DLD1 (cell line): ENCODE results near the gene EVA1A.

Source experiments
- in situ Hi-C: cut with HindIII; loops from 2 replicates; pipeline ENCODE4 v1.10.0; 2017; ENCODE audit warnings: low sequenced_read_pairs

The EVA1A gene

DNA sequence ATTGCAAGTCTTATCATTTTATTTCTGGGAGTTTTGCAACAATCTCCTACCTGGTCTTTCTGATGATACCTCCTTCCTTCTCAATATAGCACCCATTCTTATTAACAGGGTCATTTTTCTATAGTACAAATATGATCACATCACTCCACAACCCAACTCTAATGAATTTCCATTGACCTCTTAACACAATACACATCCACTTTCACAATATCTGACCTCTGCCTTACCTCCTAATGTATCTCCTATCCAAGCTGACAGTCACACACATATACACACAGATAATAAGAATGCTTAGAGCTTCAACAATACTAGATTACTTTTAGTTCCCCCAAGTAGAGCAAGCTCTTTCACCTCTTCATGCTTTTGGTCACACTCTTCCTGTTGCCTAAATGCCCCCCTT is 40.9 kb downstream of the EVA1A start:
- in situ Hi-C loops, result no loop called here

DNA sequence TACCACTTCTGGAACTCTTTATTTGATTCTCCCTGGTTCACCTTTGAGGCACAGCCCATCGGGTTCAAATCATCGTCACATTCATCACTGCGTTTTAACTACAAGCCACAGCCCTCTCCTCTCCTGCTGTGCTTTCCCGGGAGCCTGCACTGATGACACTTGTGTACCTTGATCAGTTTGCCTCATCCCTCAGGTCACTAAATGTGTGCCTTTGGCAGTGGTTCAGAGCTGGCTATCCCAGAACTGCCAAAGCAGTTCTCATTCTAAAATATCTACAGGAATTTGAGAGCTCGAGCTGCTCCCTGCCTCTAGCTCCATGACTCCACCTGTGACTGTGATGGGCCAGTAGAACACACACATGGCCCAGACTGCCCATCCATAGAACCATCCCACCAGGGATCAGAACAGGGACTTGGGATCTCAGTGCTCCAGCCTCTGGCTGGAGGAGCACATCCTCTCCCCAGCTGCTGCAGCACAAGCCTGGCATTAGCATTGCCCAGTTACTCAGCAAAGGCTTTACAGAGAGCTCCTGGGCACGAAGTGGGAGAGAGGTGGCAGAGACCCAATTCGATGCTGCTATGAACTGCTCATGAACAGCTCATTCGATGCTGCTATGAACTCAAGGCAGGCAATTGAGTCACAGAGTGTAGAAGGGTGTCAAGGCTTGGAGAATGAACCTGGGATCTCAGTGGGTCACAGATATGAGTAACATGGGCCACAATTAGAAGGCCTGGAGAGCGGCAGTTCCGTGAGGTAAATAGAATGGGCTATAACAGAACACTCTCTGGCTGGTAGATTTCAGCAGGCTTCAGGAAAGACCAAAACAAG is 41.9 kb downstream of the EVA1A start:
- in situ Hi-C loops, result no loop called here

DNA sequence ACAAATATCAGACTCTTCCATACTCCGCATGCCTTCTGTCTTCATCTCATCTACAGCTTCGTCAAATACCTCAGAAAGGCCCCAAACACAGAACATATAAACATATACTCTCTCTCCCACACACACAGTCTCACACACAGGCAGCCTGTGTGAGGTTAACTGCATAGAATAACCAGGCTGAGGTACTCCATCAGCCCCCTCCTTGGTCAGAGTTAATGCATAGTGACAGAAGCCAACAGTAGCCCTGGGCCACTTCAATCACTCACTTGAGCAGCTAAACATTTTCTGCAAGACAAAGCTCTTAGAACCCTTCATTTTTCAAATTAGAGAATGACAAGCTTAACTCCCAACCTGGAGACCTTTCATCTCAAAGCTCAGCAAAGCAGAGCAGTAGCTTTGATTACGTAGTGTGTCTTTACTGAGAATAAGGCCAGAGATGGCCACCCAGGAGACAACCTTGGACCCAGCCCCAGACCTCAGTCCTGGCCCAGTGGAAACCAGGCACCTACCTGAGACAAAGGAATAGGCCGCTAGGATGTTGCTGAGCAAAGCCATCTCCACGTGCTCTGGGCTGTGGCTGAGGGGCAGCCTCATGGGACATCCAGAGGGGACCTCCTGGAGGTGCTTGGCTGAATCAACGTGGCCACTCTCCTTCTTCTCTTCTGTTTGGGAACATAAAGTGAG is 43.0 kb downstream of the EVA1A start:
- in situ Hi-C loops, result no loop called here

DNA sequence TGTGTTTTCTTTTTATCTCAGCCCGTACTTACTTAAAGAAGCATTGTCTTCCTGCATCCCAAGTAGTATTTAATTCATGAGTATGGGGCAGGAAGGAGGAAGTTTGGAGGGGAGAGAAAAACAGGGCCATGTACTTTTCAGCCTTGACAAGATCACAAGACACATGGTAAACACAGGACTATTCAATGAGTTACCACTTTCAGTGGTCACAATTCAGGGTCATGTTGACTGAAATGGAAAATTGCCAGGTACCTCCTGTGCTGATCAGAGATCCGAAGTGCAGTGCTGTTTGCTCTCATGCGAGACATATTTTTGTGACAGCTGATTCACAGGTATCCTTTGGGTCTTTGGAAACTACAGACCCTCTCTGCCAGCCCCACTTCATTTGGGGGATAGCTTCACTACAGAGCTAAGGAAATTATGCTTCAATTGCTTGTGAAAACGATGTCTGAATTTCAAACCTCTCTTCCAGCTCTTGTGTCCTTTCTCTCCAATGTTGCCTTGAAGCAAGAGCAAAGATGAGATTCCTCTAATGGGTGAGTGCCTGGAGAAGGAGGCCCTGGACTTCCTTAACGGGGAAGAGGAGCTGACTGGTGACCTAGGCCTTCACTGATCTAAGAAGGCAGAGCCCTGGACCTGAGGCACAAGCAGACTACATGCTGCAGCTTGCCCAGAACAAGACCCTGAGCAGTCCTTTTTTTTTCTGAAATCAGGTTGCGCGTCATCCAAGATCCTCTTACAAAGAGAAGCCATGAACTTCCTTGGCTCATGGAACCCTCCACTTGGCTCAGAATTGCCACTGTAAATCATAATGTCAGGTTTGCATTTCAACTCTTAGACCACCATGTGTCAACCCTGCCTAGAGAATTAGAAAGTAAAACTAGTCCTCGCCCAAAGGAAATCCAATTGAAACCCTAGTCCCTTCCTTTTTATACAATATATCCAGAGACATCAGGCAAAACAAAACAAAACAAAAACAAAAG is 44.1 kb downstream of the EVA1A start:
- in situ Hi-C loops, result no loop called here

DNA sequence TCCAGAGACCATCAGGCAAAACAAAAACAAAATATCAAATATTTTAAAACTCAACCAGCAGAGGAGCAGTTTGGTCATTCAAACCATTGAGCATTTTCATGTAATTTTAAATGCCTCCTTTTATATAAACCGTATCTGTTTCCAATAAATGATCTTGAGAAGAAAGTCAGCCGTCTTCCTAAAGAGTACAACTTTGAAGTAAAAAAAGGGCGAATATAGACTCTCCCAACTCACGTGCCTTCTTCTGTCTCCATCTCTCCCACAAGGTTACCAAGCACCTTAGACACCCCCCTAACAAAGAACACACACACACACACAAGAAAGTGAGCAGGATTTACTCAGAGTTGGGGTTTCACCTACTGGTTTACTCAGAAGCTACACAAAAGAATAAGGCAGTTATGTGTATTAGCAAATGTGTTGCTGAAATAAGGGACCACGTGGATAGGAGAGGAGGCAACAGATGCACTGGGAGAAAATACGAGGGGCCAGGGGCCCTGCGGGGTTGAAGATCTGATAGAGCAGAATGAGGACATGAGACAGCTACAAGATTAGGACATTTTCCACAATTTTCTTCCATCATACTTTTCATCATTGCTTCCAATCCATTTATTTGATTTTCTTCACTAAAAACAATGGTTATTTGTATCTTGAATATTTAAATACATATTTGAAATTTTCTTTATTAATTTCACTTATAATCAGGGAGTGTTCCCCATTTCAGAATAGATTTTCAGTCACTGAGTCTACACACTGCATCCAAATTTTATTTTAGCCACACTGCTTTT is 45.0 kb downstream of the EVA1A start:
- in situ Hi-C loops, result no loop called here

DNA sequence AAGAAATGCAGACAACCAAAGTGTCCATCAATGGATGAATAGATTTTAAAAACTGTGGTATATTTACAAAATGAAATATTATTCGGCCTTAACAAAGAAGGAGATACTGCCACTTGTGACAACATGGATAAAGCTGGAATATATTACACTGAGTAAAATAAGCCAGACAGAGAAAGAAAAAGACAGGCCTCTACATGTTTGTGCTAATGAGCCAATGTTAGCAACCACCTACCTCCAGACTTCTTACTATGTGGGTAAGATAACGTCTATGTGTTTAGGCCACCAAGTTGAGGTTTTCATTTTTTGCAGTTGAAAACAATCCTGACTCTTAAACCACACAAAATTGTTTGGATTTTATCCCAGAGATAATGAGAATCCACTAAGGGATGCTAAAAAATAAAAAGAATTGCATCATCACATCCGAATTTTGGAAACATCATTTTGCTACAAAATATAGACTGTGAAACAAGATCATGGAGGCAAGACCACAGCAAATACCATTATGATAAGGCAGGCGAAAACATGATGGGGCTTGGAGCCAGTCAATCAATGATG is 47.0 kb downstream of the EVA1A start:
- in situ Hi-C loops, result no loop called here

DNA sequence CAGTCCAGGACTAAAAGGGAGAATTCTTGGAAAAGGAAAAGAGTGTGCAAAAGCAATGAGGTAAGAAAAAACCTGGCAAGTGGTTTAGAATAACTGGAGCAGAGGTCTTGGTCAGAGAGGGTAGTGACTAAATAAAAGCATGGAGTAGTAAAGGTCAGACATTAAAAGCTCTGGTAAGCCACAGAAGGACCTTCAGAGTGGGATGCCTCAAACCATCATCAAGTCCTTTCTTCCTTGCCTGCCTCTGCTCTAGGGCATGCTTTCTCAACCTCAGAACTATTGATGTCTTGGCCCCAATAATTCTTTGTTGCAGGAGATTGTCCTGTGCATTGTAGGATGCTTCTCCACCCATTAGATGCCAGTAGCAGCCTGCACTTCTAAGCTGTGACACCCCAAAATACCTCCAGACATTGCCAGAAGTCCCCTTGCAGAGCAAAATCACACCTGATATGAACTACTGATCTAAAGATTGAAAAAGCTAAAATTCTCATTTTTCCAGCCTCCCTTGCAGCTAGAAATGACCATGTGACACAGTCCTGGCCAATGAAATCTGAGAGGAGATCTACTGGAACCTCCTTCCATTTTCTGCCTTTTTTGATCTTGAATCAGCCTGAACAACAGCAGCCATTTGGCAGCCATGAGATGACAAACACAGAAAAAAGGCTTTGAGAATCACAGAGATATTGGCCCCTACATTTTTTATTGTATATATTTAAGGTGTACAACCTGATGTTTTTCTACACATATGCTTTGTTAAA is 48.1 kb downstream of the EVA1A start:
- in situ Hi-C loops, result no loop called here

DNA sequence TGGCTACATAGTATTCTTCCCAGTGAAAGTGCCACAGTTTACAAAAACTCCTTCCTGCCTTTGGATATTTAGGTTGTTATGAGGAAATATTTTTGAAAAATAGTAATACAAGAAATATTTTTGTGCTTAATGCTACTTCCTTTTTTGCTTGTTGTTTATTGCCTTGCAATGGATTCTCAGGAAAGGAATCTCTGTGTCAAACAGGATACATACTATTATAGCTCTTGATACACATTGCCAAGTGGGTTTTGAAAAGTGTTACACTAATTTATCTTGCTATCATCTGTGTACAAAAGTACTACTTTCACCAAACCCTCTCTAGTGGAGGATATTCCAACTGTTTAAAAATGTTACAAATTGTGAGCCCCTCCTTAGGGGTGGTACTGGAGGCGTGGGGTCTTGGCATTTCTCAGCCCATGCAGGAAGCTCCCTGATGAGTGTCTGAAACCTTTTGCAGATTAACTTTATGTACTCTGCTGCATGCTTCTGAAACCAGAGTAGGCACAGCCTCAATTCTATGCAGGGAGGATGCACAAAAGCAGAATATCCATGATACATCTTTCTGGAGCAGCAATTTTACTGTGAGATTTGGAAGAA is 54.5 kb downstream of the EVA1A start:
- in situ Hi-C loops, result no loop called here

DNA sequence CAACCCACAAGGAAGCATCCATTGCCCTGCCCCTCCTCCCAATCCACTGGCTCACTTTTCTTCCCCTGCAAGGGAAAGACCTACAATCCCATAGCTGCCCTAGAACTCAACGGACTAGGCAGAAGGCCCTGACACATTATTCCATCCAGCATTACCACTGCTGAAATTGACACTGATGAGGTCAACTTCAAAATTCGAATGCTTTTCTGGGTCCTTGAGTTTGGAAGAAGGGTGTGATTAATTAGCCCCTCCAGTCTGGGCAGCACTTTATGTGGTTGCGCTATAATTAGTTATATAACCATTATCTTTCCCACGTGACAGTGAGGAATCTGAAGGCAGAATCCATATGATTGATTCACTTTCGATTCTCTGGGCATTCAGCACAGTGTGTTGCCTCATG is 55.7 kb downstream of the EVA1A start:
- in situ Hi-C loops, result no loop called here

DNA sequence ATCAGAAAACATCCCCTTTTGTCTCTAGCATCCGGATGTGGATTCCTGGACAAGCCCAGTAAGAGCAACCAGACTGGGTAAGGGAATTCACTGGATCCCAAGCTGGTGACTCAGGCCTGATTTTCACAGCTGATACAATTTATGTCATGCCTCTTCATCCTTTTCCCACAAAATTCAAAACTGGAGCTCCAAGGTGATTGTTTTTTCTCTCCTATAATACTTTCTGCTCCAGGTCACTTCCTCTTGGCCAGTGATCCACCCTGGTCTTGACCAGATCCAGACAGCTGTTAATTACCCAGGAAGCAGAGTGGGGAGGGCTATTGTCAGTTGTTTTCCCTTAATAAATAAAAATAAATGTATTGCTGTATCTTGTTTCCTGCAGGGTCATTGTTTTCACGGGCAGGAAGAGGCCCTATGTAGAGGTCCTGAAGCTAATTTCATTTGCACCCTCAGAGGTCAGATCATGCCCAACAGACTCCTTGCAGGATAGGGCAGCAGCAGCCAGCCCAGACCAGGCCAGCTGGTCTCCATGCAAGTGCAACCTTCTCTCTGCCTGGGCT is 57.6 kb downstream of the EVA1A start:
- in situ Hi-C loops, result no loop called here

DNA sequence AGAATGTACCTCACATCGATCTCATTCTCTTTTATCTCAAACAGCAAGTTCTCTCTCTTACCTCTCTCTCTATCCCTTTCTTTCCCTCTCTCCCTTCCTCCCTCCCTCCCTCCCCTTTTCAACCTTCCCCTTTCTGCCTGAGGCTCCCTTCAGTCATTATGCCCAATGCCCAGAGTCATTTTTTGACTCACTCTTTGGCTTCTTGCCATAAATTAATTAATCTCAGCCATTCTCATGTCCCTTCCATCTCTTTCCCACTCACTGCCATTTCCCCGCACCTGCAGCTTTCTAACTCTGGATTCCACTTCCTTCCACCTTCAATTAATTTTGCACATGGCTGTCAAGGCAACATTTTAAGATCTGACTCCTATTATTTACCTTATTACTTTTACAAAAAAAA is 60.1 kb downstream of the EVA1A start:
- in situ Hi-C loops, result no loop called here

DNA sequence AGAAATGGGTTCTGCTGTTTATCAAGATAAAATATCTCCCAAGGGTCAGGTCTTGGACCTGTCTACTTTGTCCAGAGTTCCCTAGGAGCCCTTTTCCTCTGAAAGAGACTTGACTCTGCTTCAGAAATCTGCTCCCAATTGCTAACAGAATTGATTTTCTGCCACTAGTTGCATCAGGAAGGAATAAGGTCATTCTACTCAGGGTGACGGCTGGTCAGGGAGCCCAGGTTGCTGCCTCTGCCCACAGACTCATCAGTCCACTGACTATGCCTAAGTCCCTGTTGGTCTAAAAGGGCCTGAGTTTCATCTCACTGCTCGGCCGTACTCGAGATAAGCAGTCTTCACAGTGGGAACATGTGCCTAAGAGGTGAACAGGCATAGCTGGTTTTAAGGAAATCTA is 61.2 kb downstream of the EVA1A start:
- in situ Hi-C loops, result no loop called here

DNA sequence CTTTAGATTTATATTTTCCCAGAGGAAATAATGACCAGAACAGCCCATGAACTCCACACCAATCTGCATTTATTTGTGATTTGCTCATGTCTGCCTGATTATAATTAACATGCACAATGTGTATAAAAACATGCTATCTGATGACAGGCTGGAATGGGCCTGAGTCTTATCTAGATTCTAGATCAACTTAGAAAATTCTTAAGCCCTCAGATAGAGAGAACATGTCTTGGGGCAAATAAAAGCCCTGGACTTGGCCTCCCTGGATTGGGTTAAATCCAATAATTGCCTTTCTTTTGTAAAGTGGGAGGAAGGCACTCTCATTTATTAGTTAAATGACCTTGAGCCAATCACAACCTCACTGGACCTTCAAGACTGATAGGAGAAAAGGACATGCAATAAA is 61.8 kb downstream of the EVA1A start:
- in situ Hi-C loops, result no loop called here

DNA sequence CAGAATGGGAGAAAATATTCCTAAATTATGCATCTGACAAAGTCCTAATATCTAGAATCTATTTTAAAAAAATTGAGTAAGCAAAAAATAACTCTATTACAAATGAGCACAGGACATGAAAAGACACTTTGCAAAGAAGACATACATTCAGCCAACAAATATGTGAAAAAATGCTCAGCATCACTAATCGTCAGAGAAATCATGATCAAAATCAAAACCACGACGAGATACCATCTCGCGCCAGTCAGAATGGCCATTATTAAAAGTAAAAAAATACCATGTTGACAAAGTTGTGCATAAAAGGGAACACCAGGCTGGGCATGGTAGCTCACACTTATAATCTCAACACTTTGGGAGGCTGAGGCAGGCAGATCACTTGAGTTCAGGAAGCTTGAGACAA is 63.5 kb downstream of the EVA1A start:
- in situ Hi-C loops, result no loop called here

DNA sequence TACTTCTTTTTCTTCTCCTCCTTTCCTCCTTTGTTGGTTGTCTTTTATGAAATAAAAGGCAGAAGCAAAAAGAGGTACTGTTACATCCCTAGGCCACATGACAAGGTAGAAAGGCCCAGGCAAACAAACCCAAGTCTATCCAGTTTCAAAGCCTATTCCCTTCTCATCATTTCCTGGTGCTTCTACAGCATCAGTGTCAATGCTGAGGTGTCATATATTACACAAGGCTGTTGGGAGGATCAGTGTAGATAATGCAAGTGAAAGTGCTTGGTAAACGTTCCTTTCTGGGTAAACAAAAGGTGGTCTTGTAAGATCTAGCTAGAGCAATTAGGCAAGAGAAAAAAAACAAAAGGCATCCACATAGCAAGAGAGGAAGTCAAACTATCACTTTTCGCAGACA is 64.9 kb downstream of the EVA1A start:
- in situ Hi-C loops, result no loop called here

DNA sequence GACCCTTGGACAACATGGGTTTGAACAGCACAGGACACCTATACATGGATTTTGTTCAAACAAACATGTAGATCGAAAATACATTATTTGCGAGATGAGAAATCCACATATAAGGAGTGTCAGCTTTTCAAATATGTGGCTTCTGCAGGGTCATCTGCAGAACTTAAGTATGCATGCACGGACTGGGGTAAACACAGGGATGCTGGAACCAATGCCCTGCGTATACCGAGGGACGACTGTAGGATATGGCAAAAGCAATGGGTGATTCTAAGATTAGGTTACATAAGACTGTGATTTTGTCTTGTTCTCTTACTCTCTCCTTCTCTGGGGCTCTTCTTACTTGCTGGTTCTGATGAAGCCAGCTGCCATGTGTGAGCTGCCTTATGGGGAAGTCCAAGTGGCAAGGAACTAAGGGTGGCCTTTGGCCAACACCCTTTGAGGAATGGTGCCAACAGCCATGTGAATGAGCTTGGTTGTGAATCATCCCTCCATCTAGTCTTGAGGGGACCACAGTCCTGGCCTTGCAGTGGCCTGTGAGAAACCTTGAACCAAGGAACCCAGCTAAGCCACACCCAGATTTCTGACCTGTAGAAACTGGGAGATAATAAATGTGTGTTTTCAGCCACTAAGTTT is 66.5 kb downstream of the EVA1A start:
- in situ Hi-C loops, result no loop called here

DNA sequence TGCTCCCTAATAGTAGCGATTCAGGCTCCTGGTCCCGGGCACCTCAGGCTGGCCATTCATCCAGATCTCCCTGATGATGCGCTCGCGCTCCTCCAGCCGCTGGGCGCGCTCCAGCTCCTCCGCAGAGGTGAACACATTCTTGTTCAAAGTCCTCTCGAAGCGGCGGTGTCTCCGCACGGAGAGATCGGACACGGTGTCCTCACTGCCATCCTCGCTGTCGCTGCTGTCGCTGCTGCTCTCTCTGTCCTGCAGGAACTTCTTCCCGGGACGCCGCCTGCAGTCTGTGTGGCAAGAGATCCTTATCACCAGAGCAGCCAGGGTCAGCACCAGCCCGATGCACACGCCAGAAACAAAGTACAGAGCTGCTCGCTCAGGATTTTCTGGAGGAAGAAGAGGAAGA is 67.5 kb downstream of the EVA1A start:
- in situ Hi-C loops, result no loop called here

DNA sequence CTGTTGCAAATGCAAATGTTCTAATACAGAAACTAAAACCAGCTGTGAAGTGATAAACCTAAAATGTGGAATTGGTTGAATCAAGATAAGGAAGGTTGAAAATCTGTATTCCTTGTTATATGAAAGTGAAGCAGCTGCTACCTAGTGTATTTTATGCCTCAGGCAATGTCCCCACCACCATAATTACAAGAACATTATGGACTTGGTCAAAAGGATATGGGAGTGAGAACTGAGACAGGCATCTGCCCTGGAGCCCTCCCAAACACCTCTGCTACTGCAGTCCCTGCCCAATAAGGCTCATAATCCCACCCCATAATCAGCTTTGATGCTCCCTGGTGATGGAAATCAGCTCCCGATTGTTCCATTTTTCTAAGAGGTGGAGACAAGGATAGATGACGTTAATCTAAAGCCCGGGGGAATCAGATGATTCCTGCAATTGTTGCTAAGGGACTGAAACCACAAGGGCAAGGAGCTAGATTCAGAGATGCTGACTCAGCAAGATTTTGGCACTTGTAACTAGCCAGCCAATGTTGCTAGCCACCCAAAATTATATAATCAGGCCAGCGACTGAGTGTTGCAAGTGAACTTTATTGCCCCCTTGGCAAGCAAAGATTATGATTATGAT is 69.5 kb downstream of the EVA1A start:
- in situ Hi-C loops, result no loop called here
